Measurements from ENCODE around the gene ACP6. TPM values are rescaled to one million over a fixed set of nuclear protein-coding genes. Genes with fewer than 3 reads are reported as not detected.
"Not testable (repeated sequence)": the region's sequence is repeated elsewhere in the genome, so short reads cannot be mapped to it uniquely, and the experiment has no call there.

The ACP6 gene
- total RNA-seq, 1 donor from 2014 or later, result 3.5 TPM

- Mint-ChIP-seq H3K27me3 (ENCODE audit: unreplicated experiment) (peaks cover 4% of the 10 kb centered on the region), H3K27ac (ENCODE audit: unreplicated experiment) (no peak overlapping the region), H3K9me3 (ENCODE audit: unreplicated experiment) (peaks cover 11% of the 10 kb centered on the region), H3K36me3 (ENCODE audit: unreplicated experiment) (peaks cover 28% of the 10 kb centered on the region), H3K4me3 (ENCODE audit: unreplicated experiment) (no peak overlapping the region), H3K4me1 (ENCODE audit: low read depth, unreplicated experiment) (no peaks in the 10 kb centered on the region)
- no peak for DNase-seq
- TF ChIP-seq CTCF (IDR thresholded peaks at IDR 0.05; ENCODE audit: partially characterized antibody, unreplicated experiment), result no peak
These were observed 12.9 kb upstream of the ACP6 start for GRCh38 chr1:147683163-147683763.

GRCh38 chr1:147680608-147681235, 10.4 kb upstream of the ACP6 start:
- DNase-seq; H3K27me3 Mint-ChIP-seq (ENCODE audit: unreplicated experiment); H3K4me3 Mint-ChIP-seq (ENCODE audit: unreplicated experiment); H3K27ac Mint-ChIP-seq (ENCODE audit: unreplicated experiment); H3K9me3 Mint-ChIP-seq (ENCODE audit: unreplicated experiment); H3K4me1 Mint-ChIP-seq (ENCODE audit: low read depth, unreplicated experiment): not testable (repeated sequence)
- H3K36me3 Mint-ChIP-seq (ENCODE audit: unreplicated experiment), result peaks cover 35% of the 10 kb centered on the region

GRCh38 chr1:147677681-147678080, 7.4 kb upstream of the ACP6 start:
- not testable (repeated sequence) for H3K4me1 Mint-ChIP-seq (ENCODE audit: low read depth, unreplicated experiment); H3K27me3 Mint-ChIP-seq (ENCODE audit: unreplicated experiment); DNase-seq; H3K4me3 Mint-ChIP-seq (ENCODE audit: unreplicated experiment); H3K9me3 Mint-ChIP-seq (ENCODE audit: unreplicated experiment); H3K27ac Mint-ChIP-seq (ENCODE audit: unreplicated experiment)
- H3K36me3 Mint-ChIP-seq (ENCODE audit: unreplicated experiment), result peaks cover 28% of the 10 kb centered on the region

GRCh38 chr1:147676311-147677085, 6.2 kb upstream of the ACP6 start:
- Mint-ChIP-seq H3K36me3 (ENCODE audit: unreplicated experiment) (peaks cover 21% of the 10 kb centered on the region), H3K27me3 (ENCODE audit: unreplicated experiment) (peaks cover 2% of the 10 kb centered on the region), H3K27ac (ENCODE audit: unreplicated experiment) (no peak overlapping the region), H3K4me1 (ENCODE audit: low read depth, unreplicated experiment) (no peaks in the 10 kb centered on the region), H3K9me3 (ENCODE audit: unreplicated experiment) (peaks cover 2% of the 10 kb centered on the region), H3K4me3 (ENCODE audit: unreplicated experiment) (no peak overlapping the region)
- TF ChIP-seq CTCF (IDR thresholded peaks at IDR 0.05; ENCODE audit: partially characterized antibody, unreplicated experiment), result no peak
- DNase-seq, result no peak

GRCh38 chr1:147673816-147674215, 3.5 kb upstream of the ACP6 start:
- Mint-ChIP-seq H3K36me3 (ENCODE audit: unreplicated experiment) (peaks cover 9% of the 10 kb centered on the region), H3K9me3 (ENCODE audit: unreplicated experiment) (peaks cover 4% of the 10 kb centered on the region), H3K4me3 (ENCODE audit: unreplicated experiment) (no peak overlapping the region), H3K27me3 (ENCODE audit: unreplicated experiment) (no peaks in the 10 kb centered on the region), H3K27ac (ENCODE audit: unreplicated experiment) (no peak overlapping the region), H3K4me1 (ENCODE audit: low read depth, unreplicated experiment) (no peaks in the 10 kb centered on the region)
- no peak for DNase-seq
- TF ChIP-seq CTCF (IDR thresholded peaks at IDR 0.05; ENCODE audit: partially characterized antibody, unreplicated experiment), result no peak

GRCh38 chr1:147673406-147673805, 3.1 kb upstream of the ACP6 start:
- no peaks in the 10 kb centered on the region for H3K4me1 Mint-ChIP-seq (ENCODE audit: low read depth, unreplicated experiment)
- peaks cover 4% of the 10 kb centered on the region for H3K9me3 Mint-ChIP-seq (ENCODE audit: unreplicated experiment)
- no peak for TF ChIP-seq CTCF (IDR thresholded peaks at IDR 0.05; ENCODE audit: partially characterized antibody, unreplicated experiment)
- no peak overlapping the region for H3K27ac Mint-ChIP-seq (ENCODE audit: unreplicated experiment)
- DNase-seq, result no peak
- H3K4me3 Mint-ChIP-seq (ENCODE audit: unreplicated experiment), result no peak overlapping the region
- peaks cover 8% of the 10 kb centered on the region for H3K36me3 Mint-ChIP-seq (ENCODE audit: unreplicated experiment)
- no peaks in the 10 kb centered on the region for H3K27me3 Mint-ChIP-seq (ENCODE audit: unreplicated experiment)
